GM19099 (cell line): ENCODE measurements around the gene CCL4.

Experiments
- POLR2A ChIP-seq: IDR thresholded peaks from 3 replicates; pipeline ENCODE4 v1.6.1; 2011; ENCODE audit warnings: low read depth; ENCODE audit not compliant: insufficient read length; ENCODE audit errors: extremely low read depth

The CCL4 gene

DNA sequence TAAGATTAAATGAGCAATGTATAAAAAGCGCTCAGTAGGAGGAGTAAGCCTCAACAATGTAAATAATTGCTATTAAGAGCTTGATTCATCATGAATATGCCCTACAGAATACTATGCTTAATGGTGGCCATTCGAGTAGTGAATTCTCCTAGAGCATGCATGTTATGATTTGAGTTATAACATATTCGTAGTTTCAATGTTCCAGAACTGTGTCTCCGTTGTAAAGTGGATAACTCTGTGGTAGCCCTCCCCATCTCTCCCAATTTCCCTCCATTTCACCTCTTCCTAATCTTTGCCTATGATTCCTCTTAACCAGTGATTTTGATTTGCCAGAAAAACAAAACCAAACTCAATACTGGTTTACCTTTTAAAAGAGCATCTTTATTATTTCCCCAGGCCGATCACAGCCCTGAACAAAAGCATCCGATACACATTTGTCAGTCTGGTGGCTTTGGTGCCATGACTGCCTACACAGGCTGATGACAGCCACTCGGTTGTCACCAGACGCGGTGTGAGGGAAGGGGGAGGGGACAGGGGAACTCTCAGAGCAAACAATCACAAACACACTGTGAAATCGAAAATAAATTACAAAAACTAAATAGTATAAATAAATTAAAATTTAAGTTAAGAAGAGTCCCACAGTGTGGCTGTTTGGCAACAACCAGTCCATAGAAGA is 15.6 kb upstream of the CCL4 start:
- peak; percentile 59 for TF ChIP-seq POLR2A

DNA sequence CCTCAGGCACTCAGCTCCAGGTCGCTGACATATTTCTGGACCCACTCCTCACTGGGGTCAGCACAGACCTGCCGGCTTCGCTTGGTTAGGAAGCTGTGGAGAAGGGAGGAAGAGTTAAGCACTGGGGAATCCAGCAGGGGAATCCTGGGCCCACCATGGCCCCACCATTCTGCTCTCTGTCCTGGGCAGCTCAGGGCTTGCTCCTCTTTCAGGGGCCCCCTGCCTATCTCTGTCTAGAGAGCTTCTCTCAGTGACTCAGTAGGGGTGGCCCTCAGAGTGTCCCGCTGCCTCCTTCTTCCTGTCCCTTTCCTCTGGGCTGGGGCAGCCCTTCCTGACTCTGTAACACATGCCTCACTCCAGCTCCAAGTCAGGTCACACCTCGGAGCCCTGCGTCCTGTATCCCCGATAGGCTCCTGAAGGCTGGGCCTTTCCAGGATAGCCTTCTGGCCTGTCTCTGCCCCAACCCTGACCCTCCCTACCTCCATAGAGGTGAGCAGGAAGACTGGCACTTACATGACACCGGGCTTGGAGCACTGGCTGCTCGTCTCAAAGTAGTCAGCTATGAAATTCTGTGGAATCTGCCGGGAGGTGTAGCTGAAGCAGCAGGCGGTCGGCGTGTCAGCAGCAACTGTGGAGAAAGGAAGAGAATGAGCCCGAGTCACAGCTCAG is 14.8 kb upstream of the CCL4 start:
- TF ChIP-seq POLR2A = peak; percentile 1

DNA sequence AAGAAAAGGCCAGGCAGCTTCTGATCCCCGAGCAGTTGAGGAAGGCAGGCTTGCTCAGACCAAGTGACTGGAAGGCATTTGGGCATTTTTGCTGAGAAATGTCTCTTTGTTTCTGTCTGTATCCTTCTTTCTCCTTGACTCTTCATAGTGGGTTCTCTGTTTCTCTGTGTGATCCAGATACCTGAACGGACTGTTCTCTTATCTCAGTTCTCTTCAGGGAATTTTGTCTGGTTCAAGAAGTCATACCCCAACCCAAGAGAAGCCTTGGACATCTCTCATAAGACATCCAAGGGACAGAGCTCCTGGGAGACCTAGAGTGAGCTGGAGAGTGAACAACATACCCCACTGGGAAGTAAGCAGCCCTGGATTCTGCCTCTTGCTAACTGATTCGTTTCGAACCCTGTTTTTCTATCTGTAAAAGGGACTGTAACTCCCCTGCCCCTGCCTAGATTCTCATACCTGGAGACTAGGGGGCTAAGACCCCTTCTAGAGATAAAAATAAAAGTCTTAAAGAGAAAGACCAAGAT is 14.2 kb upstream of the CCL4 start:
- no peak for TF ChIP-seq POLR2A

DNA sequence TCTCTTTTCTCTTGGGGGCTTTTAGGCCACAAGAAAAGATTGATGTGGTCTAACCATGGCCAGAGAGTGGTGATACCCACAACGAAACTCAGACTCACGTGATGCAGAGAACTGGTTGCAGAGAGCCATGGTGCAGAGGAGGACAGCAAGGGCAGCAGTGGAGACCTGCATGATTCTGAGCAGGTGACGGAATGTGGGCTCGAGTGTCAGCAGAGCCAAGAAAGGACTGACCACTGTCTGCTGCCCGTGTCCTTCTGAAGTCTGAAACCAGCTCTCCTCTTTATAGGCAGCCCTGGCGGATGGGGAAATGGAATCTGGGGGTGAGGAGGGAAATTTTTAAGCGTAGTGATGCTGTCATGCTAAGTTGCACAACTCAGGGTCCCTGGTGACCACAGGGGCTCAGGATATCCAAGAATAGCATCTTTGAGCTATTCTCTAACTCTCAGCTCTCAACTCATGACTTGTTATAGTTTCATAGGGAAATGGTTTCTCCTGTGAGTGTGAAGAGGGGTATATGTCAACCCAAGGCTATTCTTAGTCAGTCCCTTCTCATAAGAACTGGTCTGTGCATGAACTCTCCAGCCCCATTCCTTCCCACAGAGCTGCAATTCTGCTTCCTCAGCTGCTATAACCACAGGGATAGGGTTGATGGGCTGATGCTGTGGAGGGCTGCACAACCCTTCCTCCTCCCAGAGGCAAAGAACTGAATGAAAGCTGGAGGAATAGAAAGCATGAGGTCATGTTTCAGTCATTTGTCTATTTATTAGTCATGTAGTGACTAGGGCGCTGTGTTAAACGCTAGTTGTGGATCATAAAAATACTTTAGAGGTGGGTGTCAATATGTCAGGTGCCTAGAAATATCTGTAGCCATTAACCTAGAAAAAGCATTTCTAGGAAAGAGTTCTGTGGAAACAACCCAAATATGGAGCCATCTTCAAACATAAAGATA is 13.5 kb upstream of the CCL4 start, which contains the start of gene CCL3:
TSS of gene CCL3 (minus strand) at position 256 of the 949 bp plus-strand sequence. CDS start at position 171, 85 bp downstream.
- peak; percentile 91 for TF ChIP-seq POLR2A

DNA sequence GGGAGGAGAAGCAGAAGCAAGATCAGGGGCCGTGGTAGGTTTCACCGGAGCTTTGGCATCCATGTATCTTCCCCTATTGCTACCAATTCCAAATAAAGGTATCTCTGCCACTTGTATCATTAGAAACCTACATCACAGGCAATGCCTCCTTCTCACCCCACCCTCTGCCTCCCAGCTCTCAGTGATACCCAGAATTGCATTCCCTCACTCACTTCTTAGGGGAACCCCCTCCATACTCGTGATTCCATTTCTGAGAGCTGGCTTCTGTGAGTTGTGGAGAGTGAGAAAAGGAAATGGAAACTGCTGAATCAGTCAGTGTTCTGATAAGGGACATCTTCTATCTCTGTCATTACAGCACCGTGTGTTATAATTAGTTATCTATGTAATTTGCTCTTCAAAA is 11.4 kb upstream of the CCL4 start:
- TF ChIP-seq POLR2A = no peak

DNA sequence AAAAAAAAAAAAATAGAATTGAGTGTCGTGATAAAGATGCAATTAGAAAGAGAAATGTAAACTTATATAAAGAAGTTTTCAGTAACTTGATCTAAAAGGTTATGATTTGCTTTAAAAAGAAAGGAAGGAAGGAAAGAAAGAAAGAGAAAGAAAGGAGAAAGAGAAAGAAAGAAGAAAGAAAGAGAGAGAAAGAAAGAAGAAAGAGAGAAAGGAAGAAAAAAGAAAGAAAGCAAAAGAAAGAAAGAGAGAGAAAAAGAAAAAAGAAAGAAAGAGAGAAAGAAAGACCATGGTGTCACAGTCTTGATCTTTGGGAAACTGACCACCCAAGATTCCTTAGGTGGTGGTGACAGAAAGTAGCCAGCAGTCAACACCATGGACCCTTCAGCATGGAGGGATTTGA is 9.4 kb upstream of the CCL4 start:
- no peak for TF ChIP-seq POLR2A

DNA sequence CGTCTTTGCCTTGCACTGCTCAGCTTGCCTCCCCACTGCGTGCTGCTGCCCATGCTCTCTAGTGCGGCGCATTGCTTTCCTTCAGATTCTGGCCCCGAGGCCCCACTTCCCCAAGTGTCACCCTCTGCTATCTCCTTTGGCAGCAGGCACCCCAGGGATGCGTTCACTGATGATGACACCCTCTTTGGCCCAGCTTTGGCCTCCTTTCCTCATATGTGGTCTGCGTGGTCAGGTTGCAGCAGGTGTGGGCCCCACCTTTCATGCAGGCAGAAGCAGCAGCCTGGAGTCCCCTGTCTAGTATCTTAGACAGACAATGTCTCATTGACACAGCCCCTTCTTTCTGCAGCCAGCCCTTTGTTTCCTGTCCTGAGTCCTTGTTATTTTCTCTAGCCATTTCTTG is 8.9 kb upstream of the CCL4 start:
- TF ChIP-seq POLR2A = no peak

DNA sequence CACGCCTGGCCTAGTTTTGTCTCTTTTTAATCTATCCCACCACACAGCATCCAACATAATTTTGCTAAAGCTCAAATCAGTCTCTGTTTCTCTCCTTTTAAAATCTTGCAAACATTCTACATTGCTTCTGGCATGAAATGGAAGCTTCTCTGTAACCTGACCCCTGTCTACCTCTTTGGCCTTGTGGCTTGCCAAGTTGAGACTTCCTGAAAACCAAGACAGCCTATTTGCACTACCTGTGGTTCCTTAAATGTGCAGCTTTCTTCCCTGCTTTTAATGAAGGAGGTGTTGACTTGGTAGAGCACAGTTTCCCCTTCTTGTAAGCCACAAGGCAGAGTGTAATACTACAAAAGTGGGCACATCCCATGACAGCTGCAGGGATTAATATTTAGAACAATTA is 7.6 kb upstream of the CCL4 start:
- no peak for TF ChIP-seq POLR2A

DNA sequence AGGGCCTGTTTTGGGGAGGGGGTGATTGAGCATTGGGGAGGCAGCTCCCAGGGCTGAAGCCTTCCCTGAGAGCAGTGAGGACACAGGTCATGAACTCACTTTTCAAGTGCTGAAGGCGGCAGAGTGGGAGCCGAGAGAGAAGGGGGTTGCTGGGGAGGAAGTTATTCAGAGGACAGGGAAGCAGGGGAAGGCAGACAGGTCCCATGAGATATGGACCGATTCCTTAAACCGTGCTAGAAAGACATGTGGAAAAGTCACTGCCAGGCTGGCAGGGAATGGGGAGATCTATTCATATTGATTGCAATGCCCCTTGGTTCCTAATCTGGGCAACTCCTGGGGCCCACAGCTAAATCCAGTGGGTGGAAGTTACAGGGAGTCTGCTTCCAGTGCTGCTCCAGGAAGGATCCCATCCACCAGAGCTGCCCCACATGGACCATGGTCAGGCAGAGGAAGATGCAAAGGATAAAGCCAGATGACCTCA is 1.1 kb downstream of the CCL4 start:
- no peak for TF ChIP-seq POLR2A

DNA sequence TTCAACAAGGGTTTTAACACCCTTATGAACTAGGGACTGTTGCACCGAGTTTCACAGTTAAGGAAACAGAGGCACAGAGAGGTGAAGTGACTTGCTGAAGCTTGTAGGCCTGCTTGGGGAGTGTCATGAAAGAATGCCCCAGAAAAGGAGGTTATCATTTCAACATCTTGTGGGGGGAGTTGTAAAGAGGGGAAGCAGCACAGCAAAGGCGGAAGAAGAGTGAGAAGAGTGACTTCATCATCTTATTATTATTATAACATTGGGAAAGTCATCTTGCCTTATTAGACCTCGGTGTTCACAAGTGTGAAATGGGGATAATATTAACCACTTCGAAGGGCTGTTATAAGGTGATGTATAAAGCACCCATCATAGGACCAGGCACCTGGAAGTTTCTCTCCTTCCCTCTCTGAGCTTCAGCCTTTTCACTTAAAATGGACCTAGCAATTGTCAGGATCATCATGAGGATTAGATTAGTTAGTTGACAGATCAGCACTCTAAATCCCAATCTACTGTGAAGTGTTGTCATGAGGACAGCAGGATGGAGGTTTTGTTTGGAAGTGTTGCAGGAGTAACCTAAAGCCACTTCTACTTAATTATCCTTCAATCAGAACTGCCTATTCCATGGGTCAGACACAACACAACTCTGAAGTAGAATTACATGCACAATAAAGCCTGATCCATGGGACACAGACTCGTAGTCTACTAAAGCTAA is 2.3 kb downstream of the CCL4 start:
- no peak for TF ChIP-seq POLR2A

DNA sequence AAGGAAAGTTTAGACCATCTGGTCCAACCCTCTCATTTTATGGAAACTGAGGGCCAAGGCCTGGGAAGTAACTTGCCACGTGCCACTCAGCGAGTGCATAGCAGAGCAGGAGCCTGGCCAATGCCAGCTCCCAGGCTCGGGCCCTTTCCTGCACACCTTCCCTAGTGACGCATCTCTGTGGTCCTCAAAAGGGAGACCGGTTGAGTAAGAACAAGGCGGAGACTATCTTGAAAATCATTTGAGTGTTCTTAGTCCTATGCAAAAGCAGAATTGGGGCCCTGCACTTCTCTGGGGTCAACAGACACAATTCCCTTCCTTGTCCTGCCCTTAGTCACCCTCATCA is 2.8 kb downstream of the CCL4 start:
- TF ChIP-seq POLR2A = no peak

DNA sequence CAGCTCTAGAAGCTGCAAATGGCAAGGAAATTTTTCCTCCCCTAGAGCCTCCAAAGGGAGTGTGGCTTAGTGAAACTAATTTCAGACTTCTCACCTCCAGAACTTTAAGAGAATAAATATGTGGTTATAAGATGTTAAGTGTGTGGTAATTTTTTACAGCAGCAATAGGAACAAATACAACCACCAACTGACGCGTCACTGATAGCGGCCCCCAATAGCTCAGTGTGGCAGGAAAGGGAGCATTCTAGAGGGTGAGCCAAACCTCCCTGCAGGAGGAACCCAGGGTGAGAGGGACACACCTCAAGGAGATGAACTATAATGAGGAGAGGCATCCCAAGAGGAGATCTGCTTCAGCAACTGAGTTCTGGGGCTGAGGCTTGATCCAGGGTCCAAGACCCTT is 4.0 kb downstream of the CCL4 start:
- TF ChIP-seq POLR2A = no peak

DNA sequence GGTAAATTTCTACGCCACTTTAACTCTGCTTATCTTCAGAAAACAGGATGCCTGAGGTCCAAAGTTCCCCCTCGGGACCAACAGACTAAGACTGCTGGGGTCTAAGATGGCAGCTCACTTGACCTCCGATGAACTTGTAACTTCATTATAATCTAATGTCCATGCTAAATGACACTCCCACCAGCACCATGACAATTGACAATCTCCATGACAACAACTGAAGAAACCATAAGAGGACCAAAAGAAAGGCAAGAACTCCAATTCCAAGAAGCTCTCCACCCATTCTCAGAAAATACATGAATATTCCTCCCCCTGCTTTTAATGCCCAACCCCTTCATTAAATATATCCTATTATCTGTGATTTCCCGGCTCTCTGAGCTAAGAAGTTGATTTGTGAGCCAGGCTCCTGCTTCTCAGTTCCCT is 7.5 kb downstream of the CCL4 start:
- no peak for TF ChIP-seq POLR2A

DNA sequence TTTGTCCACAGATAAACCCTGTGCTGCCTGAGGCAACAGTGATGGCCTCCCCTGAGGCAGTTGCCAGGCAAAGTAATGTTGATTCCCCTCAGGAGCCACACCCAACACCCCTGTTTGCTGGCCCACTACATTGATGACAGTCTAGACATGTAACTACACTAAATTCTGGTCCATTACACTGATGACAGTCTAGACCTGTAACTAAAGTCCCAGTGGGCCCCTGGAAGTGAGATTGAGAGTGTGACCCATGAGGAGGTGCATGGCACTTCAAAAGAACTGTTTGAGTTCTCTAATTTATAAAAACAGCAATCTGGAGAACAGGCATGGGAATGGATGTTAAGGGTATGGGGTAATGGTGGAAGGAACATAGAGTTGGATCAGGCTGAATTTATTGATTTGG is 8.9 kb downstream of the CCL4 start:
- TF ChIP-seq POLR2A = no peak
